ENCODE data around the gene PCDH19.

- TF ChIP-seq CREB5 (CRISPR knock-in tag; IDR thresholded peaks at IDR 0.05; ENCODE audit: low read depth) (no peak), ESRRG (CRISPR knock-in tag; IDR thresholded peaks at IDR 0.05) (no peak)
These were observed 135.2 kb downstream of the PCDH19 start for GRCh38 chrX:100274916-100275315.
